Mammary epithelial cell (primary cell): ENCODE measurements around the gene HS6ST2.

Source experiments
- EZH2 ChIP-seq: IDR thresholded peaks from 2 replicates; pipeline ENCODE4 v1.6.1; 2012; ENCODE audit warnings: low read length, inconsistent platforms, borderline replicate concordance
- TF ChIP-seq, protein P1 (sequence below), 2 donors: IDR thresholded peaks in 1 of 2; conservative IDR thresholded peaks in 1 of 2; 2 replicates each; pipeline ENCODE4 v1.5.1; 2011 to 2012; ENCODE audit warnings: inconsistent platforms in 2 of 2, low read length in 2 of 2, mild to moderate bottlenecking in 2 of 2, control low read depth in 1 of 2, low read depth in 1 of 2; ENCODE audit not compliant: insufficient read depth in 1 of 2; ENCODE audit errors: extremely low read depth in 1 of 2

DNA sequence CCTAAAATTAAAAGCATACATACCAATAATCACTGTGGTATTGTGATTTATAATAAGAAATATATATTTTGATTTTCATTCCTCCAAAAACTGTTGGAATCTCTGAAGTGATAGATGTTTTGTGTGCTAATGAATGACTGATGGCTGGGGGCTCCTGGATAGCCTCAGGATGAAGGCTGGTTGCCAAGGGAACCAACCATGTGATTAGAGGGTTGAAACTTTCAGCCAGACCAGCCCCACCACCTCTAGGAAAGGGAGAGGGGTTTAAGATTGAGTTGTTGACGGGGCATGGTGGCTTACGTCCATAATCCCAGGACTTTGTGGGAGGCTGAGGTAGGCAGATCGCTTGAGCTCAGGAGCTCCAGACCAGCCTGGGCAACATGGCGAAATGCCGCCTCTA, 34.0 kb downstream of the HS6ST2 start:
- TF ChIP-seq, protein P1, sequence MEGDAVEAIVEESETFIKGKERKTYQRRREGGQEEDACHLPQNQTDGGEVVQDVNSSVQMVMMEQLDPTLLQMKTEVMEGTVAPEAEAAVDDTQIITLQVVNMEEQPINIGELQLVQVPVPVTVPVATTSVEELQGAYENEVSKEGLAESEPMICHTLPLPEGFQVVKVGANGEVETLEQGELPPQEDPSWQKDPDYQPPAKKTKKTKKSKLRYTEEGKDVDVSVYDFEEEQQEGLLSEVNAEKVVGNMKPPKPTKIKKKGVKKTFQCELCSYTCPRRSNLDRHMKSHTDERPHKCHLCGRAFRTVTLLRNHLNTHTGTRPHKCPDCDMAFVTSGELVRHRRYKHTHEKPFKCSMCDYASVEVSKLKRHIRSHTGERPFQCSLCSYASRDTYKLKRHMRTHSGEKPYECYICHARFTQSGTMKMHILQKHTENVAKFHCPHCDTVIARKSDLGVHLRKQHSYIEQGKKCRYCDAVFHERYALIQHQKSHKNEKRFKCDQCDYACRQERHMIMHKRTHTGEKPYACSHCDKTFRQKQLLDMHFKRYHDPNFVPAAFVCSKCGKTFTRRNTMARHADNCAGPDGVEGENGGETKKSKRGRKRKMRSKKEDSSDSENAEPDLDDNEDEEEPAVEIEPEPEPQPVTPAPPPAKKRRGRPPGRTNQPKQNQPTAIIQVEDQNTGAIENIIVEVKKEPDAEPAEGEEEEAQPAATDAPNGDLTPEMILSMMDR (conservative IDR thresholded peaks at IDR 0.05 in 1 of 2, IDR thresholded peaks at IDR 0.05 in 1 of 2; ENCODE audit: extremely low read depth in 1 of 2, insufficient read depth in 1 of 2, low read depth in 1 of 2, low read length in 2 of 2): no peak
- TF ChIP-seq EZH2: no peak
